ENCODE results near the gene FGF5.
A peak's percentile ranks its signal among the peaks of the same experiment; 100 is the strongest.

FGF5 gene

DNA sequence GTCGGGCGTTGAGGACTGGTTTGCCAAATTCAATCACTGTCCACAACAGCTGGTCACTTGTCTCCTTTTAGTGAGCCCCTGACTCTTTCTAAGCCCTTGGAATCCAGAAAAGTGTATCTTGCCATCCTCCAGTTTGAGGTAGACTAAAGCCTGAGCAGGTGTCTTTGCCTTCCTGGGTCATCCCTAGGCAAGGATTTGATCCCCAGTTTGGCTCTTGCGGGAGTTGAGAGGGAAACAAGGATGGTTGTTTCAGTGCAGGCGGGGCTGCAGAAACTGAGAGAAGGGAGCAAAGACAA, 2.2 kb upstream of the FGF5 start:
- no peaks in the 10 kb centered on the region for H3K27me3 ChIP-seq (ENCODE audit: insufficient read depth, poor library complexity, severe bottlenecking)
- peaks cover 4% of the 10 kb centered on the region for H3K4me1 ChIP-seq (ENCODE audit: insufficient read depth, poor library complexity, severe bottlenecking)
- DNase-seq (ENCODE audit: low spot score) (no peak), ATAC-seq (ENCODE audit: low read depth) (no peak)
- H3K9me3 ChIP-seq (ENCODE audit: severe bottlenecking): no peaks in the 10 kb centered on the region
- no peak overlapping the region for H3K4me3 ChIP-seq (ENCODE audit: severe bottlenecking)
- H3K27ac ChIP-seq (ENCODE audit: poor library complexity, severe bottlenecking): no peak overlapping the region
- H3K36me3 ChIP-seq (ENCODE audit: low read depth): no peaks in the 10 kb centered on the region
- TF ChIP-seq, protein P1, sequence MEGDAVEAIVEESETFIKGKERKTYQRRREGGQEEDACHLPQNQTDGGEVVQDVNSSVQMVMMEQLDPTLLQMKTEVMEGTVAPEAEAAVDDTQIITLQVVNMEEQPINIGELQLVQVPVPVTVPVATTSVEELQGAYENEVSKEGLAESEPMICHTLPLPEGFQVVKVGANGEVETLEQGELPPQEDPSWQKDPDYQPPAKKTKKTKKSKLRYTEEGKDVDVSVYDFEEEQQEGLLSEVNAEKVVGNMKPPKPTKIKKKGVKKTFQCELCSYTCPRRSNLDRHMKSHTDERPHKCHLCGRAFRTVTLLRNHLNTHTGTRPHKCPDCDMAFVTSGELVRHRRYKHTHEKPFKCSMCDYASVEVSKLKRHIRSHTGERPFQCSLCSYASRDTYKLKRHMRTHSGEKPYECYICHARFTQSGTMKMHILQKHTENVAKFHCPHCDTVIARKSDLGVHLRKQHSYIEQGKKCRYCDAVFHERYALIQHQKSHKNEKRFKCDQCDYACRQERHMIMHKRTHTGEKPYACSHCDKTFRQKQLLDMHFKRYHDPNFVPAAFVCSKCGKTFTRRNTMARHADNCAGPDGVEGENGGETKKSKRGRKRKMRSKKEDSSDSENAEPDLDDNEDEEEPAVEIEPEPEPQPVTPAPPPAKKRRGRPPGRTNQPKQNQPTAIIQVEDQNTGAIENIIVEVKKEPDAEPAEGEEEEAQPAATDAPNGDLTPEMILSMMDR (IDR thresholded peaks at IDR 0.05; ENCODE audit: poor library complexity, severe bottlenecking): no peak

DNA sequence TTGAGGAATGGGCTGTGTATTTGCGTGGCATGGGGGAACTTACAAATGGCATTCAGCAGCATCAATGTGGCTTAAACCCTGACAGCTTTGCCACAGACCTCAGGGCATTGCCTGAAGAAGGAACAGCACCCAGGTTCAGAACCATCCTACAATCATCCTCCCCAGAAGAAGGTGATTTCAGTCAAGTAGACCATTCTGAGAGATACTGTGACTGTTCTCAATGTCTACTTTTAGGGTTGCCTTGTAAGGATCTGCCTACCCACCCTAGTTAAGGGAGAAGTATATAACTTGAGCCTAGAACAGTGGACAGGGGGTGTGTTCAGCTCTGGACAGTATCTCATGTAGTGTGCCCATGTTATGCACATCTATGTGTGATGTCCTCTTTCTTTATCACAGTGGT, 1.6 kb upstream of the FGF5 start:
- Histone ChIP-seq H3K9me3 (ENCODE audit: severe bottlenecking) (no peaks in the 10 kb centered on the region), H3K4me3 (ENCODE audit: severe bottlenecking) (no peak overlapping the region), H3K36me3 (ENCODE audit: low read depth) (no peaks in the 10 kb centered on the region), H3K27ac (ENCODE audit: poor library complexity, severe bottlenecking) (no peak overlapping the region), H3K27me3 (ENCODE audit: insufficient read depth, poor library complexity, severe bottlenecking) (no peaks in the 10 kb centered on the region), H3K4me1 (ENCODE audit: insufficient read depth, poor library complexity, severe bottlenecking) (peaks cover 4% of the 10 kb centered on the region)
- TF ChIP-seq, protein P1 (IDR thresholded peaks at IDR 0.05; ENCODE audit: poor library complexity, severe bottlenecking): no peak
- ATAC-seq (ENCODE audit: low read depth) (no peak), DNase-seq (ENCODE audit: low spot score) (no peak)

DNA sequence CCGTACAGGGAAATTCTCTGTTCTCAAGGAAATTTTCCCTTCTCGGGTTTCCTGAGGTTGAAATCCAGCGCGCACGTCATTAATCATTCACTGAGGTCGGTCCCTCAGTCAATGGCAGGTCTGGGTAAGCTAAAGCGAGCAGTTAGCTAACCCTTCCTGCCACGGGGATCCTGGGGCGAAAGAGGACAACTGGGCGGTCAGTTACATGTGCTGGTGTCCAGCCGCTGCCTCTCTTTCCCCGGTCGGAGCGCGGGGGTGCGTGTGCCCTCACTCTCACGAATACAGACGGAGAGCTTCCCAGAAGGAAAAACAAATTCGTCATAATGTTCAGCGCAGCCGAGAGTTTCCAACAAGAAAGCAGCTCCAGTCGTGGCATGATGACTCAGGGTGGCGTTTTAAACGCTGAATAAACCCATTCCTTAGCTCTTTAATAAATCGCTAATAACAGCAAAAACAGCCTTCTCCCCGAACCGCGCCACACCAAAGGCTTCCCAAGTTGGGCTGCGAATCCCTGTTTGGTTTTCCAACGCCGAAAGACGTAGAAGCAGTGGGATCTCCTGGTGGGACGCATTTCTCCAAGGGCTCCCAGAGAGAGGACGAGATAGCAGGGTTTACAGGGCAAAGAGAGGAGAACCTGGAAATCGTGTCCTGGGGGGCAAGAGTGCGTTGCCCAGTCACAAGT, 752 bp upstream of the FGF5 start:
- H3K36me3 ChIP-seq (ENCODE audit: low read depth): no peaks in the 10 kb centered on the region
- DNase-seq (ENCODE audit: low spot score) (no peak), ATAC-seq (ENCODE audit: low read depth) (peak; percentile 24)
- peak overlapping the region; percentile 51 for H3K27ac ChIP-seq (ENCODE audit: poor library complexity, severe bottlenecking)
- no peaks in the 10 kb centered on the region for H3K9me3 ChIP-seq (ENCODE audit: severe bottlenecking)
- TF ChIP-seq, protein P1 (IDR thresholded peaks at IDR 0.05; ENCODE audit: poor library complexity, severe bottlenecking): no peak
- no peaks in the 10 kb centered on the region for H3K27me3 ChIP-seq (ENCODE audit: insufficient read depth, poor library complexity, severe bottlenecking)
- peak overlapping the region; percentile 61 for H3K4me3 ChIP-seq (ENCODE audit: severe bottlenecking)
- peaks cover 4% of the 10 kb centered on the region for H3K4me1 ChIP-seq (ENCODE audit: insufficient read depth, poor library complexity, severe bottlenecking)

DNA sequence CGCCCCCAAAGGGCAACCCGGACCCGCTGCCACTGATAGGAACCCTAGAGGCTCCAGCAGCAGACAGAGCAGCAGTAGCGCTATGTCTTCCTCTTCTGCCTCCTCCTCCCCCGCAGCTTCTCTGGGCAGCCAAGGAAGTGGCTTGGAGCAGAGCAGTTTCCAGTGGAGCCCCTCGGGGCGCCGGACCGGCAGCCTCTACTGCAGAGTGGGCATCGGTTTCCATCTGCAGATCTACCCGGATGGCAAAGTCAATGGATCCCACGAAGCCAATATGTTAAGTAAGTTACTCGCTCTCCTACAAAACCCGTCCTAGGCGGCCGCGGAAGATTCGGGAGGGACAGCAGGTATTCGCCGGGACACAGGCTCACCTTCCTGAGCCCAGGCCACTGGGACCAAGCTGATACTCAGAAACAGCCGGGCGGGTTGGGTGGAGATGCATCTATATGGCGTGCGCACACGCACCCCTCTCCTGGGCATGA, 477 bp downstream of the FGF5 start:
- Histone ChIP-seq H3K9me3 (ENCODE audit: severe bottlenecking) (no peaks in the 10 kb centered on the region), H3K4me1 (ENCODE audit: insufficient read depth, poor library complexity, severe bottlenecking) (peaks cover 4% of the 10 kb centered on the region), H3K27ac (ENCODE audit: poor library complexity, severe bottlenecking) (peak overlapping the region; percentile 51), H3K36me3 (ENCODE audit: low read depth) (no peaks in the 10 kb centered on the region), H3K27me3 (ENCODE audit: insufficient read depth, poor library complexity, severe bottlenecking) (no peaks in the 10 kb centered on the region), H3K4me3 (ENCODE audit: severe bottlenecking) (peak overlapping the region; percentile 61)
- TF ChIP-seq, protein P1 (IDR thresholded peaks at IDR 0.05; ENCODE audit: poor library complexity, severe bottlenecking): no peak
- peak; percentile 64 for ATAC-seq (ENCODE audit: low read depth)
- peak; percentile 69 for DNase-seq (ENCODE audit: low spot score)

DNA sequence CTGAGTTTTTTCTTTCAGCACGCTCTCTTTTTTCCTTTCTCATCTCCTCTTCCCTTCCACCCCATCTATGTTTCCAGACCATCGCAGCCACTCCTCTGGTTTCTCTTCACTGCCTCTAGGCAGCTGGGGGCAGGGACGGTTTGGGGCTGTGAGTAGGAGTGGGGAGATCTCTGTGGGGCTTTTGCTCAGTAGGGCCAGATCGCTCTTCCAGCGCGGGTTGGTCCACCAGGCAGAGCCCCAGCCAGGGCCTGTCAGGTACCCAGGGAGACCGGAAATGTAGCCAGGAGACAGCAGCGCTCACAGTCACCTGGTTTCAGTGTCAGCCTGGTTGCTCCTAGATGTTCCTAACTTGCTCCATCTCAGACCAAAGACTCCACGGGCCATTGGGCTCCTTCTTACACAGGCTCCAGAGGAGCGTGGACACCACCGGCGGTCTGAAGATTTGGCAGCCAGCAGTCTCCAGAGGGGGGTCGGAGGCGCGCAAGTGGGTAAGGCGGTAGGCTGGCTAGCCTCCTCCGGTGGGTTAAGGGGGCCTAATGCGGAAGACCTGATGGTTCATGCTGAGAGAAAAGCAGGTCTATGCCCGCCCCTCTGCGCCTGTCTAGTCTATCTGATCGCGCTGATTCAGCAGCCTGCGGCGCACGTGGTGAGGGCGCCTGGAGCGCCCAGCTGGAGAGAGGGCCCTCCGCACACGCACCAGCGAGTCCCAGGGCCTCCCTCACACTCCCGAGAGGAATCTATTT, 1.8 kb downstream of the FGF5 start:
- Histone ChIP-seq H3K4me3 (ENCODE audit: severe bottlenecking) (peak overlapping the region; percentile 61), H3K36me3 (ENCODE audit: low read depth) (no peaks in the 10 kb centered on the region), H3K27me3 (ENCODE audit: insufficient read depth, poor library complexity, severe bottlenecking) (no peaks in the 10 kb centered on the region), H3K4me1 (ENCODE audit: insufficient read depth, poor library complexity, severe bottlenecking) (peaks cover 4% of the 10 kb centered on the region), H3K9me3 (ENCODE audit: severe bottlenecking) (no peaks in the 10 kb centered on the region), H3K27ac (ENCODE audit: poor library complexity, severe bottlenecking) (no peak overlapping the region)
- ATAC-seq (ENCODE audit: low read depth) (peak; percentile 5; the same call in 2 of the 3 replicates), DNase-seq (ENCODE audit: low spot score) (no peak)
- TF ChIP-seq, protein P1 (IDR thresholded peaks at IDR 0.05; ENCODE audit: poor library complexity, severe bottlenecking): no peak
